NT2/D1 (cell line): ENCODE measurements around the gene DYNC2H1.

Experiments used
- DNase-seq: peaks from one replicate; pipeline ENCODE4 v3.0.0-alpha.2; 2011; ENCODE audit warnings: low read depth, low spot score
- H3K27me3 ChIP-seq: 2 replicates; pipeline ENCODE4 v1.6.0; 2011; ENCODE audit warnings: mild to moderate bottlenecking; ENCODE audit not compliant: insufficient read length, insufficient read depth
- H3K36me3 ChIP-seq: 2 replicates; pipeline ENCODE4 v1.6.1; 2011; ENCODE audit warnings: mild to moderate bottlenecking, low read length, mixed read lengths; ENCODE audit not compliant: insufficient read depth, insufficient read length
- H3K4me1 ChIP-seq: 2 replicates; pipeline ENCODE4 v1.5.1; 2011; ENCODE audit not compliant: insufficient read depth, insufficient read length
- H3K4me3 ChIP-seq: 2 replicates; pipeline ENCODE4 v1.5.1; 2011; ENCODE audit warnings: low read depth; ENCODE audit not compliant: insufficient read length
- H3K9ac ChIP-seq: 2 replicates; pipeline ENCODE4 v1.6.0; 2011; ENCODE audit warnings: low read depth; ENCODE audit not compliant: insufficient read length
- H3K9me3 ChIP-seq: 2 replicates; pipeline ENCODE4 v1.5.1; 2011; ENCODE audit warnings: mild to moderate bottlenecking, low read length; ENCODE audit not compliant: insufficient read depth
- SUZ12 ChIP-seq: IDR thresholded peaks from 2 replicates; pipeline ENCODE4 v1.6.1; 2011; ENCODE audit not compliant: insufficient read length, insufficient read depth; ENCODE audit errors: extremely low read depth
- YY1 ChIP-seq: IDR thresholded peaks from 2 replicates; pipeline ENCODE4 v1.6.1; 2011; ENCODE audit not compliant: insufficient read length, insufficient read depth
- ZNF274 ChIP-seq: IDR thresholded peaks from 2 replicates; pipeline ENCODE4 v1.6.1; 2011; ENCODE audit warnings: mild to moderate bottlenecking, low read depth, low read length

Gene DYNC2H1

DNA sequence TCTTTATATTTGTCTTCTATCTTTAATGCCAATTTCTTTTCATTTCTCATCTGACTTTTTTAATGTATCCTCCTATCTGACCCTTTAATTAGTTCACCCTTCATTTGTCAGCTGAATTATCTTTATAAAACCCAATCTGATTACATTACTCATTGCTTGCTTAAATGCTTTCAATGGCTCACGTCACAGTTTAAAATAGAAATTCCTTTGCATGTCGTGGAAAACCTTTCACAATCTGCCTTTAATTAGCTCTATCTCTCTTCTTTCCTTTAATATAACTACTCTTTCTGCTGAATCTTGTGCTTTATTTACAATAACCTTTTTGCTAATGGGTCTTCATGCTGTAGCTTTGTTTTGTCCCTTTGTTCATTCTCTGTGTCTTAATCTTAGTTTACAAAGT is 125.7 kb downstream of the DYNC2H1 start:
- H3K36me3 ChIP-seq, result no peaks in the 10 kb centered on the region
- H3K4me3 ChIP-seq, result no peak overlapping the region
- no peaks in the 10 kb centered on the region for H3K27me3 ChIP-seq
- TF ChIP-seq SUZ12, result no peak
- no peak for TF ChIP-seq ZNF274
- no peak for TF ChIP-seq YY1
- no peaks in the 10 kb centered on the region for H3K9me3 ChIP-seq
- H3K4me1 ChIP-seq, result no peaks in the 10 kb centered on the region
- DNase-seq, result no peak
- no peak overlapping the region for H3K9ac ChIP-seq

DNA sequence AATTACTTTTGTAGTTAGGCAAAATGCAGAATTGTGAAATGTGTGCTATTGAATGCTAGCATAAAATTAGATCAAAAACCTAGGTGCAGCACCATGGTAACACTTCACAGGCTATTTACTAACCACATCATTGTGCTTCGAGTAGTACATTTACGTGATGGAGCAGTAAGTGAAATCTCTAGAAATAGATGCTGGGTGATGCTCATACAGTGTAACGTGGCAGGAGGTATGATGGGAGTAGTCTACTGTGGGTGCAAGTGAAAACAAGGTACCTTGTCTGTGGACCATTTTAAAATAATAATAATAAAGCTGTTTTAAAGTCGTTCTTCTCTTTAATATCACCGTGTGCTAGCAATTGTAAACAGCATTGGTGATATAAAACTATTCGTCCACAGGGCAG is 132.3 kb downstream of the DYNC2H1 start:
- Histone ChIP-seq H3K9me3 (no peaks in the 10 kb centered on the region), H3K27me3 (no peaks in the 10 kb centered on the region), H3K4me1 (no peaks in the 10 kb centered on the region), H3K36me3 (no peaks in the 10 kb centered on the region), H3K9ac (no peak overlapping the region), H3K4me3 (no peak overlapping the region)
- TF ChIP-seq YY1, result no peak
- no peak for TF ChIP-seq SUZ12
- TF ChIP-seq ZNF274, result no peak
- DNase-seq, result no peak

DNA sequence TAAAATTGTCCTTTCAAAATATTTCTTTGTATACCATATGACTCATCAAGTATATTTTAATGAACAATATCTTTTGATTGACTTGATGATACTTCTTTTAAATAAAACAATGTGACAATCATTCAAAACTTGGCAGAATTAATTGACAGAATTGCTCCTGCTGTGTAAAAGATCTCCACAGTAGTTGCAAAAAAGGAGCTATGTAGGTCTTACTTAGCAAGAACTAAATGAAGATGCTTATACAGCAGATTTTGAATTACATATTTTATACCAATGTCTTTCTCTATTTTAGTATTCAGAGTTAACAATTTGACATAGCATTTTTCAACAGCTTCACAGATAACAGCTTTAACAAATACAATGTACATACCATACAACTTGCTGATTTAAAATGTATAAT is 144.9 kb downstream of the DYNC2H1 start:
- no peaks in the 10 kb centered on the region for H3K27me3 ChIP-seq
- H3K4me1 ChIP-seq, result no peaks in the 10 kb centered on the region
- no peak overlapping the region for H3K4me3 ChIP-seq
- H3K36me3 ChIP-seq, result no peaks in the 10 kb centered on the region
- DNase-seq, result no peak
- TF ChIP-seq SUZ12, result no peak
- no peak overlapping the region for H3K9ac ChIP-seq
- no peaks in the 10 kb centered on the region for H3K9me3 ChIP-seq

DNA sequence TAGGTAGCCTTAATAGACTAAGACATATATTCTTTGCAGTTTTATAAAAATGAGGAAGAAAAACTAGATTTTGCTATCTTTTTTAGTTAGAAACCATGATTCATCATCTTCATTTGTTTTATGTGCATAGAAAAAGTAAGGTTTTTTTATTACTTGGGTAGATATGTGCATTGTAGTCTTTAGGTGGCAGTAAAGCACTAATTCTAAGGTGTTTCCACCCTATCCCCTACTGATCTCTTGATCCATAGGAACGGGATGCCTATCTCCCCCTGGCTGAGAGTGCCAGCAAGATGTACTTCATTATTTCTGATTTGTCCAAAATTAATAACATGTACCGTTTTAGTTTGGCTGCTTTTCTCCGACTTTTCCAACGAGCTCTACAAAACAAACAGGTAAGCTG is 148.1 kb downstream of the DYNC2H1 start:
- H3K4me1 ChIP-seq, result no peaks in the 10 kb centered on the region
- DNase-seq, result peak; percentile 5
- H3K4me3 ChIP-seq, result no peak overlapping the region
- TF ChIP-seq SUZ12, result no peak
- TF ChIP-seq YY1, result no peak
- no peak for TF ChIP-seq ZNF274
- no peaks in the 10 kb centered on the region for H3K36me3 ChIP-seq
- no peaks in the 10 kb centered on the region for H3K9me3 ChIP-seq
- H3K9ac ChIP-seq, result no peak overlapping the region
- no peaks in the 10 kb centered on the region for H3K27me3 ChIP-seq

DNA sequence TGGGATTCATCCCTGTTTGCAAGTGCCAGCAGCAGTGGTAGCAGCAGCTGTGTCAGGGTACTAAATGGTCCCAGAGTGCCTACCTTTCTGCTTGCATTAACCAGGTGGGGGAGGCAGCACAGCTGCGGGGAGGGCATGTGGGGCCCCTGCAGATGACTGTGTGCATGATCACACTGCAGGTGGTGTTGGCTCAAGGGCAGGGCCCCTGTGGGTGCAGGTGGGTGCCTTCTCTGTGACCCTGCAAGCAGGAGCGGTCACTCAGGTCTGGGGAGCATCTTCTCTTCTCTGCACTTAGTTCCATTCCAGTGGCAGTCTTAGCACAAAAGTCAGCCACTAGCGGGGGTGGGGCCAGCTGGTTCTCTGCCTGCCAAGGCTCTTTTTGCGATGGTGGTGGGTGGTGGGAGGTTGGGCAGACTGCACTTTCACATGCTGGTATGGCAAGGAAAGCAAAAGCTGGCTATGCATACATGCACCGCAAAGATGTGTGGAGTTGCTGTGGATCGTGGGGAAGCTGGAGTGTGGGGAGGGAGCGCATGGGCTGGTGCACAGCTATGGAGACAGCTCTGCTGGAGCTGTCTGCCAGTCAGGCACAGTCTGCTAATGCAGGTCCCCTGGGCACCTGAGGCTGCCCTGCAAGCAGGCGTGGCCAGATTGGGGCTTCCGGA is 157.1 kb downstream of the DYNC2H1 start:
- H3K9me3 ChIP-seq, result no peaks in the 10 kb centered on the region
- H3K4me1 ChIP-seq, result no peaks in the 10 kb centered on the region
- DNase-seq, result no peak
- H3K36me3 ChIP-seq, result no peaks in the 10 kb centered on the region
- no peaks in the 10 kb centered on the region for H3K27me3 ChIP-seq
- H3K9ac ChIP-seq, result no peak overlapping the region
- no peak overlapping the region for H3K4me3 ChIP-seq
- TF ChIP-seq ZNF274 (no peak), SUZ12 (no peak), YY1 (no peak)

DNA sequence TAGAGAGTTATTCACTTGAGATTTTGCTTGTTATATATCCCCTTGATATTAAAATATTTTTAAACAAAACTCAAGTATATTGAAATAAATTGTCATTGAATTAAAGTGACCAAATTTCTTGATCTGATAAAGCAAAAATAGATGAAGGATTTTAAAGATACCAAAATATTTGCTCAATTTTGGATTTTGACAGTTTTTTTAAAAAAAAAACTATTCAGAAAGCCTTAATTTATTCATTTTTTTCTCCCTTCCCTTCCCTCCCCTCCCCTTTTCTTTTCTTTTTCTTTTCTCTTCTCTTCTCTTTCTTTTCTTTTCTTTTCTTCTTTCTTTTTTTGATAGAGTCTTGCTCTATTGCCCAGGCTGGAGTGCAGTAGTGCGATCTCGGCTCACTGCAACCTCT is 163.7 kb downstream of the DYNC2H1 start:
- DNase-seq, result no peak
- Histone ChIP-seq H3K4me1 (no peaks in the 10 kb centered on the region), H3K9ac (no peak overlapping the region), H3K9me3 (no peaks in the 10 kb centered on the region), H3K27me3 (no peaks in the 10 kb centered on the region), H3K4me3 (no peak overlapping the region), H3K36me3 (no peaks in the 10 kb centered on the region)
- TF ChIP-seq YY1, result no peak
- TF ChIP-seq SUZ12, result no peak
- no peak for TF ChIP-seq ZNF274

DNA sequence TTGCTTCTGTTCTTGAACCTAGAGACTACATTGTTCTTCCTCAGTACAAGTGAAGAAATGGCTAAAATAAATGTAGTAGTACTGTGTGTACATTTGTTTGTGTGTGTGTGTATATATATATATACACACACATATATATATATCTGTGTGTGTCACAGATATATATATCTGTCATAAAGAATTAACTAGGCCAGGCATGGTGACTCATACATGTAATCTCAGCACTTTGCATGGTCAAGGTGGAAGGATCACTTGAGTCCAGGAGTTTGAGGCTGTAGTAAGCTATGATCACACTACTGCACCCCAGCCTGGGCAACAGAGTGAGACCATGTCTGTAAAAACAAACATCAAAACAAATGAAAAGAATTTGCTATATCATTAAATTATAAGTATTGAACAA is 164.8 kb downstream of the DYNC2H1 start:
- Histone ChIP-seq H3K36me3 (no peaks in the 10 kb centered on the region), H3K4me1 (no peaks in the 10 kb centered on the region), H3K27me3 (no peaks in the 10 kb centered on the region), H3K9ac (no peak overlapping the region), H3K9me3 (no peaks in the 10 kb centered on the region), H3K4me3 (no peak overlapping the region)
- TF ChIP-seq SUZ12, result no peak
- no peak for TF ChIP-seq ZNF274
- DNase-seq, result no peak
